NCI-H1930 (cell line): ENCODE measurements around the gene YPEL2.

Experiments used
- DNase-seq, 2 experiments: peaks; one replicate each; lab custom pipeline; 2025; lab: John Stamatoyannopoulos, UW

YPEL2 gene

DNA sequence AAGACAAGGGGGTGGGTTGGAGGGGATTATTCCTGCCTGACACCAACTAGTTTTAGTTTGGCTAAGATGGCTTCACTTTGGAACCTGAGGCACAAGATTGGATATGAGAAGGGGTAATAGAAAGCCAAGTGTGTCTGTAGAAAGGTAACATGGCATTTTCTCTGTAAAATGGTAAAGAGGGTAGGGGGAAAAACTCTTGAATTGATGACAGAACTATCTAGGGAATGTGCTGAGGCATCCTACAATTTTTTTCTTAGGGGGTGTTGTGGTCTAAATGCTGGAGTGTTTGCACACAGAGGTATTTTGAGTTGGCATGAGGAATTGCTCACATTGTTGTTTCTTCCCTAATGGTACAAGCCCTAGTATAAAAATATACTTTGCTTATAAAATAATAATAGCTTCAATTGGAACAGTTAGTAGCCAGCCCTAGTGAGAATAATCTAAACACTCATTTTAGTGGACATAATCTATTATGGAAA lies 25.8 kb downstream of the YPEL2 start:
- no peak for DNase-seq

DNA sequence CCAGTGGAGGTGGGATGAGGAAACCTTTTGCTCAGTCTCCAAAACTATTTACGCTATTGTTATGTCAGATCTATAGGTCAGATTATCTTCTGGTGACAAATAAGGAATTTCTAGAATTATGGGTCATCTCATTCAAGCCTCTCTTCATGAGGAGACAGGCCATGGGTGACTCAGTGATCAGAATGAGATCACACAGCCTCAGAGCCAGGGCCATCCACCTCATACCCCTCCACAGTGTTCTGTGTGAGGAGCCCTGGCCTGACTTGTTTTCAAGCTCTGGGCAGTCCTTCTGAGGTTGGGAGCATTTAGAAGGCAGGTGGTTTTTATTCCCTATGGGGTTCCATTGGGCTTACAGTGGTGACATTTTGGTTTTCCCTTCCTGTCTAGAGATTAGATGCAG lies 26.5 kb downstream of the YPEL2 start:
- no peak for DNase-seq

DNA sequence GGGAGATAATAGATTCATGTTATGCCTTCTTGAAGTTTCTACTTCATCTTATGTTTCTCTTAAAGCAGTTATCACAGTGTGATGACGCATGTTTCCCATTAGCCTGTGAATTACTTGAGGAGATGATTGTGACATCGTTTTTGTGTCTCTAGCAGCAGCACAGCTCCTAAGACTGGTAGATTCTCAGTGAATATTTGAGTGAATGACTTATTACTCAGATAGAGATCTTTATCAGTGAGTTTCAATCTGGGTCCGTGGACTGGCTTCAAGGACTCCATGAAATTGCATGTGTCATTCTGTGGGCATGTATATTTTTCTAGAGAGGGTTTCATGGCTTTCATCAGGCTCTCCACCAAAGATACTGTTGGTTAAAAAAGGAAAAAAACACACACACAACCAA lies 29.9 kb downstream of the YPEL2 start:
- no peak for DNase-seq

DNA sequence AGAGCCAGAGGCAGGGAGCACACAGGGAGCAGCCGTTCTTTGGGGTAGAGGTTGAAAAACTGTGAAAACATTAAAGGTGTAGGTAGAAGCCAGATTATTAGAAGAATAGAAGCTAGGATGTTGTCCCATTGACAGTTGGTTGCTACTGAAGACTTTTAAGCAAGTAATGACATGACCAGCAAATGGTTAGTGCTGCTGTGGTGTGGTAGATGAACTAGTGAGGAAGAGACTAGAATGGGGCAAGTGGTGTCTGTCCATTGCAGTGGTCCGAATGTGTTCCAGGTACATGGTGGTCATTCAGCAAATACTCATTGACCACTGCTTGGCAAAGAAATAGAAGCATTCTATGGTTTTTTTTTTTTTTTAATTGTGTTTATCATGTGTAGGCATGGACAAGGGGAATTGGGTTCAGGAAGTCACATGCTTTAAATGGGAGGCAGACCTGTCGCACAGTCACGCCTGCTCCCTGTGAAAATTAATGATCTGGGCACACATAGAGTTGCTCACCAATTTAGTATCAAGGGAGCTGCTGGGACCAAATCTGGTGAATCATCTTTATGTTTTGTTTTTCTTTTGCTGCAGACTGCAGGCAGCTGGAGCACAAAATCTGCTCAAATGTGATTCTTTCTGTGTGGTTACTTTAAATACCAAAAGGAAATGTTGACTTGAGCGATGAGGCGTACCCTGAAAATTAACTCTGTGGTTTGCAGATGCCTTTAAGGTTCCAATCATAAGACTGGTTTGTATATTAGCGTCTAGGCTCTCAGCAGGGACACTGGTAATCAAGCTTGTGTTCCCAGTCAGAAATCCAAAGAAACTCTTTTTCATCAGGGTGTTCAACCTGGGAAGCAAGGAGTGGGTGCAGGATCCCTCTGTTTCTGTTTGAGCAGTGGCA lies 30.7 kb downstream of the YPEL2 start:
- DNase-seq = no peak

DNA sequence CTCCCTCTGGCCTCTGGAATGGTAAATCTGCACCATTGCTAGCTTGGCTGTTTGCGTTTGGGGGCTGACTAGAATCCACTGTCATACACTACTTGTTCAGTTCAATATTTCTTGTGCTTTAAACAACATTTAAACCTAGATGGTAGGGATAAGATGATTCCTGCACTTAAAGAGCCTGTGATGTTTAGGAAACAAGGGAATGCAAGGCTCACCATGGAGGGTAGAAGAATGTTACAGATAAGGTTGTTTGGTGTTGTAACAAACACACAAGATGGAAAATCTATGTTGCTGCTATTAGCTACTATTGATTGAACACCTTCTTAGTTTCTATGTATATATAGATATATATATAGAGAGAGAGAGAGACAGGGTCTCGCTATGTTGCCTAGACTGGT lies 31.4 kb downstream of the YPEL2 start:
- no peak for DNase-seq

DNA sequence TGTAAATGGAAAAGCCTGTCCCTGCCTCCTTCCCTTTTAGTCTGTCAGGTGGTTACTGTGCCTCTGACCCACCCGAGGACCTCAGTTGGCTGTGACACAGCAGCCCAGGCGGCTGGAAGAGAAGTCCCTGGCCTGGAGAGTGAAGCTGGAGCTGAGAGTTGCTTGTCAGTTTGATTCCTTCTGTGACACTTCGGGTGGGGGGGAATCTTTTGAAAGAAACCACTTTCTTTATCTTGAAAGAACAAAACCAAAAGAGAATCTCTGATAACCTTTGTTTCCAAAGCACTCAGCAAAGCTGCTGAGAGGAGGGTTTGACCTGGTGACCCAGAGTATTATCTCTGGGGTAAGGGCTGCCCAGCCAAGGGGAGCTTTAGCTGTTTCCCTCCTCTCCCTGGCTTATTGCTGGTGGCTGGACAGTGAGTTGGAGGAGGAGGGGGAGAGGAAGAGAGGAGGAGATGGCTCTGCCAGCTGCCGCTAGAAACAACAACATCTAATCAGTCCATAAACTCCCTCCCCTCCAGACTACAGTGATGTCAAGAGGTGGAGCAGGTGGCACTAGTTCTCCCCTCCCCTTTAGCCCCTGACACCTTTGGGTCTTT lies 34.0 kb downstream of the YPEL2 start:
- DNase-seq = no peak

DNA sequence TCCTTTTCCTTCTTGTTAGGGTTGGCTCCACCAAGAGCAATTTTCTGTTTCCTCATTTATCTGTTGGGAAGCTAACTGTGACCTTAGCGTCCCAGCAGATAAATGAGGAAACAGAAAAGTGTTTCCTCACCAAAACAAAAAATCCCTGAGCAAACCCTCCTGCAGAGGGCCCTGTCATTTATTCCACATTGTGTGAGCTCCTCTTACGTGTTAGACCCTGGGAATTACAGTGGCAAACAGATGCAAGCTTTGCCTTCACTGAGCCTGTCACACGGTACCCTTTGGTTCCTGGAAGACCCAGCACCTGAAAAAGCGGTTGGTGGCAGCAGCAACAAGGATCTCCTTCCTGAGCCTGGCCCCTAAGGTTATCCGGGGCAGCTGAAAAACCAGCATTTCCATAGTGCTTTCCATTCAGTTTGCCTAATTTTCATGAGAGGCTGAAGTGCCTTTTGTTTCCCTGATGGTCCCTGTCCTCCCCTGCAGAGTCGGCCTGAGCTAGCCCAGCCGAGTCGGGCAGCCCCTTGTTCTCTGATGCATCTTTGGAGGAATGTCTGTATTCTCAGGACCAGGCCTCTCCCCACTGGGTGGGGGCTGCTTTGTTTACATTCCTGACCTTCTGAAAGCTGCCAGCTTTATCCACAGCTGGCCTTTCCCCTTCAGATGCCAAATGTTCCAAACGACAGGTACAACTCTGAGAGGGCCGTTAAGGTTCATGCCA lies 34.7 kb downstream of the YPEL2 start:
- DNase-seq = no peak

DNA sequence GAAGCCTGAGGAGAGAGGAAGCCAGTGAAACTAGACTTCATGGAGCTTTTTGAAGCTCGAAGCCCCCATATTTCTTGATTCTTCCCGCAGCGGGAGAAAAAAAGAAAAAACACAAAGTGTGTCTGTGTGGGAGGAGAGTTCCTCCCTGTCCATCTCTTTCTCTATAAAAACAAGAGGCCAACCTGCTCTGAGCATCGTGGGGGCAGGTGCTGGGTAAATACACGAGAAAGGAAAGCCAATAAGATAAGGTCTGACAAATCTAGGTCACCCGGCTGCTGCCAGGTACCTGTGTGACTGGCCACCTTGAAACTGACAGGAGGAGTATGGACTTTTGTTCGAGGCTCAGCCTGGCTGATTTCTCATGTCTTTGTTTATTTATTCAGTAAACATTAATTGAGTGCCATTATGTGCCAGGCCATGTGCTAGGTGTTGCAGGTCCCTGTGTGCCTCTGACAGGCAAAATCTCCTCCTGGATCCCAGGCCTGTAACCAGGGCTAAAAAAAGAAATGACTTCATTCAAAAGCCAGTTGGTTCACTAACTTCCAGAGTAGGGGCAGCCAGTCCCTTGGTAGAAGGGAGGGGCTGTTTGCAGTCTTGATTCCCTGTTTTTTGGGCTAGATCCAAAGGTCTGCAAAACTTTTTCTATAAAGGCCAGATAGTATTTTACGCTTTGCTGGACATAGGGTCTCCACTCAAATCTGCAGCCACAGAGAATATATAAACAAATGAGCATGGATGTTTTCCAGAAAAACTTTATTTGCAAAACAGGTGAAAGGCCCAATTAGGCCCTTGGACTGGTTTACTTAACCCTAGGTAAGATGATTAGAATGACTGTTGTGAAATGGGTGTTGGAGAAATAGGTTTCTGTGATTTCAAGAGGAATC lies 35.6 kb downstream of the YPEL2 start:
- no peak for DNase-seq

DNA sequence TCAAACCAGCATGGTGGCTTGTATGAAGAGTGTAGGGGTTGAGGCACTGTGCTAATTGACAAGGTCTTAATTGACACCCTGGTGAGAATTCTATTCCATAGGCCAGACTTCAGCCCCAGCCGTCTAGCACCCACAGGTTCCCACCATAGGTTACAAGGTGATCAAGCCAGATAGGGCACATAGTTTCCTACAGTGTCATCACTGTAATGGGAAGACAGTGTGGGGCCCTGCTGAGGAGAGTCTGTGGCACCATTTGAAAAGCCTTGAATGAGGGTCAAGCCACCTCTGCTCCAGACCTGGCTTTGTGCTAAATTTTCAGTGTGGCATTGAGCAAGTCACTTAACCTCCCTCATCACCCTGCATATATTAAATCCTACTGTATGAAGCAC lies 36.2 kb downstream of the YPEL2 start:
- DNase-seq = no peak

DNA sequence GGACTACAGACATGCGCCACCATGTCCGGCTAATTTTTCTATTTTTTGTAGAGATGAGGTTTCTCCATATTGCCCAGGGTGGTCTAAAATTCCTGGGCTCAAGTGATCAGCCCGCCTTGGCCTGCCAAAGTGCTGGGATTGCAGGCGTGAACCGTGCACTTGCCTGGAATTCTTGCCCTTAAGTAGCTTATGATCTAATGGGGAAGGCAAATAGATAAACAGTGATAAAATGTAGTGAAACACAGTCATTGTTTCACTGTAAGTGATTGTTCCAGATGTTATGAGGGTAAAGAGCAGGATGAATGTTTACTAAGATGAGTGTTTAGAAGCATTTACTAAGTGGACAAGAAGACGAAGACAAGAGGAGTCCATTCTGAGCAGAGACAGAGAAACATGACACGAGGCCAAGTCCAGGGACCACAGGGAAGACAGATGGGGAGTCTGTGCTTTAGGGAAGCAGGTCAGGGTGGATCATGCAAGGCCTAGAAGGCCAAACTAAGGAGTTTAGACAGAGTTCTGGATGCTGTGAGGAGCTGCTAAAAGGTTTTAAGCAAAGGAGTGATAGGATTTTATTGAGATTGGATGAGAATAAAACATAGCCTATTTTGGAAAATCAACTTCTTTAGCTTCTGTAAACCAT lies 36.9 kb downstream of the YPEL2 start:
- DNase-seq = no peak

DNA sequence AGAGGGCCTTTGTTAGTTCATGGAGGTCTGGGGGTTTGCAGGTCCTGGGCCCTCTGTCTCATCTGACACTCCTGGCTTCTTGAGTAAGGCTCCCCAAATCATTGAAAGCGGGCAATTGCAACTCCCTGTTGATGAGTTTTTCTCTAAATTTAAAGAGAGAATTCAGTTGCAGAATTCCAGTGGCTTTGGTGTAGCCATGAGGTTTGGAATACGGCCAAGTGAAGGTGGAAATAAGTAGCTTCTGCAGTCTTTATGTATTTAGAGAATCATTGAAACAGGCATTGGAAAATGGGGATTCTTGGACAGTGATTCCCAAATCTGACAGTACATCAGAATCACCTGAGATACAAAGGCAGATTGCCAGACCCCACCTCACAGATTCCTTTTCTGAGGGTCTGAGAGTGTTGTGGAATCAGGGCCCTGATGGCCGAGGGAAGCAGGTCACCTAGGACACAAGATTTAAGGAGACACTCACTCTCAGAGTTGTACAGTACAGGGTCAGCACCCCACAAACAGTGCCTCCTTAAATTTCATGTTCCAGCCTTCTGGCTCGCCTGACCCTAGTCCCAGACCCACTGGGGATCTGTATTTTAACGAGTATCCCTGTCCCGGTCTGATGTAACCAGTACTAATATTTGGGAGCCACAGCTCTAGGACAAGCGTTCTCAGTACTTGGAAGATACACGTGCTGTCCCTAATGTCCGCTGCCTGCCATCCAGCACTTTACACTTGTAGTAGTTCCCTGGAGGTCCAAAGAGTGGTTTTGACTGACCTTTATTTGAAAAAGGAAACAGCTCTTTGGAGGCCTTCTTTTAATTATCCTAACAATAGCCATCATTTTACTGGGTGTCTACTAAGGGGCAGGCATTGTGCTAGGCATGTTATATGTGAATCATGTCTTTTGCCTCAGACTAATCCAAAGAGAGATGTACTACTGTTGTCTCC lies 37.8 kb downstream of the YPEL2 start:
- no peak for DNase-seq

DNA sequence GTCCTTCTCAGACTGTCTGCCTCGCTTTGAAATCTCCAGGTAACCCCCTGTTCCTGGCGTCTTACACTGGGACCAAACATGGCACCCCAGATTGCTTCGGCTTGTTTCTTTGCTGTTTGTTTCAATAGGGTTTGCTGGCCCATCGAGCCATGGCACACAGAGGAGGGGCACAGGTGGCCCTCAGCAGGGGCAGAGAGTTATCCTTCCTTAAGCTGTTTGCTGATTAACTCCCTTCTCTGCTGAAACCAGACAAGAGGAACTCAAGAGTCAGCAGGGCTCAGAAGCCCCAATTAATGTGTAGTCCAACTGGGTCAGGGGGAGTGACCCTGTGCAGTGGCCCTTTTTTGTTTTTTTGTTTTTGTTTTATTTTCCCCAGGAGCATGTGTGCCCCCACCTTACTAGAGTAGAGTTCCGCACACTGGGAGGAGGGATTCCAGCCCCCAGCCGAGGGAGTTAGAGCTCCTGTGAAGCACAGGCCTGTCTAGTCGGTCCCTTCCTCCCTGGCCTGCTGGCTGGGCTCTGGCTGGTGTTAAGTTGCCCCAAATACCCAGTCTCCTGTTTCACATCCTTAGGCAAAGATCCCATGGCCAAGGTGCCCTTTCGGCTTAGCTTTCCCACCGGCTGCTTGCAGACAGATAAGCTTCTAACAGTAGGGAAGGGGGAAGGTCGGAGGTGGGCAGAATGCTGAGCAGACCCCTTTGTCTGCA lies 39.3 kb downstream of the YPEL2 start:
- DNase-seq = no peak

DNA sequence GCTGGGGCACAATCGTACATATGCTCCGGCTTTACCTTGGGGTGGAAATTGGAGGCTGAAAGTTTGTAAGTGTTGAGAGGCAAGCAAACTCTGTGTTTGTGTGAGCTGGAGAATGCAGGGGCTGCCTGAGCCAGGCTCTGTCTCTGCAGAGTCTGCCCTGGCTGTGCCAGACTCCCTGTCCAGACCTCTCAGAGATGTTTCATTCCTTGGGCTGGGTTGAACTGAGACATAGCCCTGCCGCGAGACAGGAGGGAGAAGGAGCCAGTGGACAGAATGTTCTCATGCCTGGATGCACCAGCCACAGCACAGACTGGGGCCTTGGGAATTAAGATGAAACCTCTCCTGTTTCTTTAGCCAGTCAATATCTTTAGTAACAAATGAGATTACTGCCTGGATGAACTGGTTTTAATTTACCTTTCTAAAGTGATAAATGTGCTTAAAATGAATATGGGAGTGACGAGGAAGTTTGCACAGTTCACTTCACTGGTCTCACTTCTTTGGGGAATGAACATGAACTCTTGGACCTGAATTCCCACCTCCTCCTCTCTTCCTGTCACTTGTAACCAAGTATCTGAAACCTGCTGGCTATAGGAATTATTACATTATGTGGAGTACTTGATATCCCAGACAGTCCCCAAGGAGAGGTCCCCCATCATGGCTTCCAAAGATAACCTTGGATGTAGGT lies 40.1 kb downstream of the YPEL2 start:
- DNase-seq = no peak

DNA sequence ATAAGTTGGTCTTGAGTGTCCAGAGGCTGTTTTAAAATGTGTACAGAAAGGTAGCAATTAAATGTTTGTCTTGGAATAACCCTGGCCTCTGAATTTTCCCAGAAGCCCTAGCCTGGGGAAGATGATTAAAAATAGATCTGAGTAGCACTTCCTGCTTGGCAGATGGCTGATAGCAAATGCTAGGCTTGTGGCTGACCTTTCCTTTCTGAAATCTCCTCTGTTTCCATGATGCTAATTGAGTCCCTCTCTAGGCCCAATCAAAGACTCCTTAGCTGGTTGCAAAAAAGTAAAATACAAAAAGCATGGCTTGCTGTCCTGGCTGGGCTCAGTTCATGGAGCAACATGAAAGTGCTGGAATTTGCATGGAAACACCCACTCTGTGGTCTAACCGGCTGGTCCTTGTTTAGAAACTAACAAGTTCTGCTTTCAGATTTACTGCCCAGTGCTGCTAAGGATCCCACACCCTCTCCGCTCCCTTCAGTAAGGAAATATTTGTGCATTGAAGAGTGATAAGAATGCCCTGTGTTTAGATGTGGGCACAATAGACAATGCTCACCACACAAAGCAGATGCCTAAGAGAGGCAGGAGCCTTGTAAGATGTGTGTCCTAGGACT lies 40.8 kb downstream of the YPEL2 start:
- no peak for DNase-seq

DNA sequence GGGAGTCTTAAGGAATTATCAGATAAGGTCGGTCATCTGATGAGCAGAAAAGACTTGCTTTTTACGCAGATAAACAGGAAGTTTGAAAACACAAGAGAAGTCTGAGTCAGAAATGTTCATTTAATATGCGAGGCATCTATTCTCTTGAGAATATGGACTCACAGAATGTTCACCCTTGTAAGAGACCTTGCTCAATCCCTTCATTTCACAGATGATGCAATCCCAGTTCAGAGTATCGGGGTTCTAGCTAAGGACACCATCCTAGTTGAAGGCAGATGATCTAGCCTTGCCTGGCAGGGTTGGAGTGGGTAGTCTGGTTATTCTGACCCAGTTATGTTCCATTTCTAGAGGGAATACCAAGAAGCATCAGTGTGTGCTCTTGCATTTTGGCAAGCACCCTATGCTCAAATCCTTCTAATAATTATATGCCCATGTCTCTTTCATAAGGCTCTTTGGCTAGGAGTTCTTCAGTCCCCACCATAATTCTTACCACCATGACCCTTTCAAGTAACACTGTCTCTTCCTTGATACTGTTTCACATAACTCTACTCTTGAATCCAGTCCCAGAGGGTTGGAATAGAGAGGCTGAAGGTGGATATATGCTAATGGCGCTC lies 42.5 kb downstream of the YPEL2 start:
- DNase-seq = no peak

DNA sequence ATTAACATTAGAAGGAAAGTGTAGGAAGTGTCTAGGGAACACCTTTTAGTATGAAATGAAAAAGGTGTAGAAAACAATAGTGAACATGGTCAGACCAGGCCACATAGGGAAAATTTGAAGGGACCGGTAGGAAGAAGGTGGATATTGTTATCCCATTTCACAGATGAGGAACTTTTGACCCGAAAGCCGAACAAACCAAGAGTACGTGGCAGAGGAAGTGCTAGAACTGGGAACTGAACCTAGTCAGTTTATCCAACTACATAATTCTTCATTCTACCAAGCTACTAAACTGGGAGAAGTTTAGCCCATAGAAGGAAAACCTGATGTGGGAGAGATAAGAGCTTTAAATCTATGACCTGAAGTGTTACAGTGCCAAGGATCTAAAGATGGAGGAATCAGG lies 43.2 kb downstream of the YPEL2 start:
- no peak for DNase-seq

DNA sequence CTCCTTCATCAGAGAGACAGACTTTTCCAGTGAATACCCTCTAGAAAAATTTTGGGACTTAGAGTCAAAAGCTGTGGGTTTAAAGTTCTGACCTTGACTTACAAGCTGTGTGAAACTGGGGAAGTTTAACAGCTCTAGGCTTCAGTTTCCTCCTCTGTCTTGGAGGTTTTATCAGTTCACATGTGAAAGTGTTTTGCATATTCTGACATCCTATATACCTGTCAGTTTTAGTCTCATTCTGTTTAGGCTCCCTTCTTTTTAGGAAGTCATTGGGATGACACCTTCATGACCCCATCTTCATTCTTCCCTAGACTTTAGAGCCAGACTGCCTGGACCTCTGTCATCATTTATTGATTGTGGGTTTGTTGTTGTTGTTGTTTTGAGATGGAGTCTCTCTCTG lies 44.4 kb downstream of the YPEL2 start:
- DNase-seq = no peak

DNA sequence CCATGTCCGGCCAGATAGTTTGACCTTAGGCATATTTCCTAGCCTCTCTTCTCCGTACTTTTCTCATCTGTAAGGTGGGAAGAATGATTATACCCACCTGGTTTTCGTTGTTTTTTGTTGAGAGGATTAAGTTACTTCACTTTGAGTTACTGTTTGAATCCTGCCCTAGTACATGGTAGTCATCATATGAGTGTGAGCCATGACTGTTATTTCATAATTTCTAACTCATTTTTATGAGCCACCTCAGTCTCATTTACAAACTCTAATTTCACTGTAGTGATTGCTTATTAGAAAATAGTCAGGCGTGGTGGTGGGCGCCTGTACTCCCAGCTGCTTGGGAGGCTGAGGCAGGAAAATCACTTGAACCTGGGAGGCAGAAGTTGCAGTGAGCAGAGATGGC lies 45.1 kb downstream of the YPEL2 start:
- DNase-seq = no peak
